Fibroblast of gingiva (primary cell): ENCODE results near the gene ADAMTS5.

Experiments used
- DNase-seq: peaks from one replicate; pipeline ENCODE4 v3.0.0-alpha.2; 2011; ENCODE audit warnings: low read depth

Gene ADAMTS5

DNA sequence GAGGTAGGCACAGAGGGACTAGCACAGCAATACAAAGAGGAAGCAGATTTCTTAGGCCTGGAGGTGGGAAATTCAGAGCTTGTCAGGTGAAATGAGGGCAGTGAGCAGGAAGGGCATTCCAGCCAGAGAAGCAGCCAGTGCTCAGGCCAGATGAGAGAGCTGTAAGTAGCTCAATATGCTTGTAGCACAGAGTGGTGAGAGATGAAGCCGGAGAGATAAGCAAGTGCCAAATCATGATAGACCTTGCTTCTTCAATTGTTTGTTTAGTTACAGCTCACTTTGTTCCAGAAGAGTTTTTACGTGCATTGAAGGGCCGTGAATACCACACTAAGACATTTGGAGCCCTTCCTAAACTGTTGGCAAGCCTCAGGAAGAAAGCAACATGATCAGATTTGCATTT, 79.6 kb downstream of the ADAMTS5 start:
- DNase-seq: peak; percentile 31

GRCh38 chr21:26884436-26884835, 82.5 kb downstream of the ADAMTS5 start:
- no peak for DNase-seq

- peak; percentile 35 for DNase-seq
Measured at GRCh38 chr21:26883768-26884167, 83.1 kb downstream of the ADAMTS5 start.

- DNase-seq: peak; percentile 24
Measured at GRCh38 chr21:26881504-26882228, 85.2 kb downstream of the ADAMTS5 start.

GRCh38 chr21:26877018-26877417, 89.9 kb downstream of the ADAMTS5 start:
- DNase-seq: no peak

DNA sequence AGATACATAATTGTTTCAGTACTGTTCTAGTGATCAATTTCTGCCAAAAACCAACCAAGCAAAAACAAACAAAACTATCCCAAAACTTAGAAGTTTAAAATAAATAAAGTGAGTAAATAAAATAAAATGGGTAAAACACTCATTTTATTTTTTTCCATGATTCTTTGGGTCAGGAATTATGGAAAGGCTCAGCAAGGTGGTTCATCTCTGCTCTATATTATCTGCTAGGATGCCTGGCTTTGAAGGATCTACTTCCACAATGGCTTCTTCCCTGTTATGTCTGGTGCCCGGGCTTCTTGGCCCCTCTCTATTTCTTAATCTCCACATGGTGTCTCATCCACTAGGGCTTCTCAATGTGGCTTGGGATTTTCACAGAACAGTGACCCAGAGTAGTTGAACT, 92.5 kb downstream of the ADAMTS5 start:
- no peak for DNase-seq
